GM12891 (cell line): ENCODE measurements around the gene GBF1.

Source experiments
- POLR2AphosphoS5 ChIP-seq: IDR thresholded peaks from 2 replicates; pipeline ENCODE4 v1.6.1; 2011; ENCODE audit warnings: low read depth, low read length, control low read depth
- TAF1 ChIP-seq: IDR thresholded peaks from 2 replicates; pipeline ENCODE4 v1.6.1; 2011; ENCODE audit warnings: low read depth, low read length, control low read depth

DNA sequence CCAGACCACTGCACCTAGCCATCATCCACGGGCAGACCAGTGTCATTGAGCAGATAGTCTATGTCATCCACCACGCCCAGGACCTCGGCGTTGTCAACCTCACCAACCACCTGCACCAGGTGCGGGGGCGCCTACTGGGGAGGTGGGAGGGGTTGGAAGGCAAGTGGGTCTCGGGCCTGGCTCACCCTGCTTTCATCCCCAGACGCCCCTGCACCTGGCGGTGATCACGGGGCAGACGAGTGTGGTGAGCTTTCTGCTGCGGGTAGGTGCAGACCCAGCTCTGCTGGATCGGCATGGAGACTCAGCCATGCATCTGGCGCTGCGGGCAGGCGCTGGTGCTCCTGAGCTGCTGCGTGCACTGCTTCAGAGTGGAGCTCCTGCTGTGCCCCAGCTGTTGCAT, 154.7 kb downstream of the GBF1 start:
- no peak for TF ChIP-seq TAF1
- peak; percentile 12; the same call in 1 of the 2 replicates for TF ChIP-seq POLR2AphosphoS5
